Measurements from ENCODE around the gene UBQLNL.

- TF ChIP-seq POLR2A (IDR thresholded peaks at IDR 0.05; ENCODE audit: low read length), result no peak
- TF ChIP-seq GATA1 (IDR thresholded peaks at IDR 0.05; ENCODE audit: low read depth, low read length), result no peak
Observed at GRCh38 chr11:5550440-5551095, 34.1 kb upstream of the UBQLNL start.
